ENCODE results near the gene IKZF4. TPM values are rescaled to one million over a fixed set of nuclear protein-coding genes. Genes with fewer than 3 reads are reported as not detected.
"Not testable (repeated sequence)": the region's sequence is repeated elsewhere in the genome, so short reads cannot be mapped to it uniquely, and the experiment has no call there.

IKZF4 gene
- total RNA-seq, 1 experiment from 2014 or later, result 13.9 TPM

DNA sequence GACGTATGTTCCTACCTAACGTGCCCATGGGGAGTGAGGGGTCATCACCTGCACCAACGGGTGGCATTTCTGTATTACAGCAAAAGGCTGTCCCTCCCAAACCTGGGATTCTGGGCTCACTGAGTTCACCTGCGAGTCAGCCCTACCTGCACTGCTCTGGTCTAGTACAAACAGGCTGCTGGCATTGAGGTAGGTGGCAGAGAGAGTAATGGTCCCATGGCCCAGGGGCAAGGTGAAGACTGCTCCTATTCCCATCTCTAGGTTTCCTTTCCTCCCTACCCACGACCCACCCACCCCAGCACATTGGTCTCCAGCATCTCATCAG lies 23.3 kb upstream of the IKZF4 start:
- no peaks in the 10 kb centered on the region for H3K27me3 ChIP-seq (ENCODE audit: insufficient read depth, low read length)
- no peak overlapping the region for H2AK5ac ChIP-seq (ENCODE audit: insufficient read length, low read length)
- TF ChIP-seq, protein P1, sequence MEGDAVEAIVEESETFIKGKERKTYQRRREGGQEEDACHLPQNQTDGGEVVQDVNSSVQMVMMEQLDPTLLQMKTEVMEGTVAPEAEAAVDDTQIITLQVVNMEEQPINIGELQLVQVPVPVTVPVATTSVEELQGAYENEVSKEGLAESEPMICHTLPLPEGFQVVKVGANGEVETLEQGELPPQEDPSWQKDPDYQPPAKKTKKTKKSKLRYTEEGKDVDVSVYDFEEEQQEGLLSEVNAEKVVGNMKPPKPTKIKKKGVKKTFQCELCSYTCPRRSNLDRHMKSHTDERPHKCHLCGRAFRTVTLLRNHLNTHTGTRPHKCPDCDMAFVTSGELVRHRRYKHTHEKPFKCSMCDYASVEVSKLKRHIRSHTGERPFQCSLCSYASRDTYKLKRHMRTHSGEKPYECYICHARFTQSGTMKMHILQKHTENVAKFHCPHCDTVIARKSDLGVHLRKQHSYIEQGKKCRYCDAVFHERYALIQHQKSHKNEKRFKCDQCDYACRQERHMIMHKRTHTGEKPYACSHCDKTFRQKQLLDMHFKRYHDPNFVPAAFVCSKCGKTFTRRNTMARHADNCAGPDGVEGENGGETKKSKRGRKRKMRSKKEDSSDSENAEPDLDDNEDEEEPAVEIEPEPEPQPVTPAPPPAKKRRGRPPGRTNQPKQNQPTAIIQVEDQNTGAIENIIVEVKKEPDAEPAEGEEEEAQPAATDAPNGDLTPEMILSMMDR (conservative IDR thresholded peaks at IDR 0.05), result no peak
- no peak overlapping the region for H2BK20ac ChIP-seq (ENCODE audit: low read depth, low read length, poor library complexity, severe bottlenecking)
- H3K23me2 ChIP-seq (ENCODE audit: insufficient read length, low read depth, low read length, poor library complexity, severe bottlenecking), result peaks cover 8% of the 10 kb centered on the region
- no peak overlapping the region for H3K23ac ChIP-seq (ENCODE audit: insufficient read length, low read depth, low read length)
- DNase-seq, result peak; percentile 41
- no peak overlapping the region for H3K27ac ChIP-seq (ENCODE audit: insufficient read length, low read depth, low read length)
- H4K91ac ChIP-seq (ENCODE audit: insufficient read length, low read depth, low read length), result no peak overlapping the region
- H3K27me3 Mint-ChIP-seq (ENCODE audit: low read depth), result no peaks in the 10 kb centered on the region
- peak overlapping the region; percentile 98 to 99 for H3K4me3 Mint-ChIP-seq
- H3K9me3 Mint-ChIP-seq, result no peaks in the 10 kb centered on the region
- peaks cover 26 to 42% (median 39%) of the 10 kb centered on the region in 3 experiments for H3K36me3 Mint-ChIP-seq (ENCODE audit: insufficient read depth in 1 of 3, low read depth in 3 of 3)
- H3K9ac ChIP-seq (ENCODE audit: extremely low read depth, insufficient read length, low read length), result peak overlapping the region; percentile 82
- no peak overlapping the region for H3K56ac ChIP-seq (ENCODE audit: insufficient read length, low read depth, low read length)
- H3K4ac ChIP-seq (ENCODE audit: low read depth, low read length), result no peak overlapping the region
- no peaks in the 10 kb centered on the region for H3K79me1 ChIP-seq (ENCODE audit: insufficient read depth, low read depth, low read length, poor library complexity, severe bottlenecking)
- H3K18ac ChIP-seq (ENCODE audit: insufficient read length, low read depth, low read length), result peak overlapping the region; percentile 43
- H3K14ac ChIP-seq (ENCODE audit: insufficient read depth, low read length), result peak overlapping the region; percentile 38
- no peaks in the 10 kb centered on the region for H3K79me2 ChIP-seq (ENCODE audit: insufficient read depth, low read length)
- H2BK5ac ChIP-seq (ENCODE audit: insufficient read length, low read length), result no peak overlapping the region
- H3K27ac Mint-ChIP-seq, result peak overlapping the region; percentile 94 to 98 (median 97)
- no peaks in the 10 kb centered on the region for H3K4me1 ChIP-seq (ENCODE audit: insufficient read depth, low read length)
- H2BK12ac ChIP-seq (ENCODE audit: insufficient read length, low read depth, low read length), result no peak overlapping the region
- H4K5ac ChIP-seq (ENCODE audit: insufficient read length, low read depth, low read length), result peak overlapping the region; percentile 15
- no peak overlapping the region for H2BK120ac ChIP-seq (ENCODE audit: low read depth, low read length, poor library complexity, severe bottlenecking)
- peaks cover 6 to 11% of the 10 kb centered on the region in 2 experiments; a peak in 3 of 4 replicates for H3K4me1 Mint-ChIP-seq
- no peak overlapping the region for H3T11ph ChIP-seq (ENCODE audit: low read length)
- no peaks in the 10 kb centered on the region for H3K9me3 ChIP-seq (ENCODE audit: control insufficient read depth, low read depth, low read length)
- peak overlapping the region; percentile 94 for H3K4me2 ChIP-seq (ENCODE audit: insufficient read depth, insufficient read length, low read length)
- no peak overlapping the region for H4K8ac ChIP-seq (replicated peaks; ENCODE audit: insufficient read length, low read depth, low read length)
- H2BK15ac ChIP-seq (ENCODE audit: low read depth, low read length), result no peak overlapping the region
- peak overlapping the region; percentile 3 for H2AFZ ChIP-seq (ENCODE audit: low read length)
- H4K20me1 ChIP-seq (ENCODE audit: control insufficient read depth, insufficient read depth, insufficient read length), result no peaks in the 10 kb centered on the region
- no CpG with 5 or more reads among the region's 5 CpGs for whole genome bisulfite sequencing (ENCODE audit: extremely low coverage, insufficient read length, low lambda C conversion rate)

DNA sequence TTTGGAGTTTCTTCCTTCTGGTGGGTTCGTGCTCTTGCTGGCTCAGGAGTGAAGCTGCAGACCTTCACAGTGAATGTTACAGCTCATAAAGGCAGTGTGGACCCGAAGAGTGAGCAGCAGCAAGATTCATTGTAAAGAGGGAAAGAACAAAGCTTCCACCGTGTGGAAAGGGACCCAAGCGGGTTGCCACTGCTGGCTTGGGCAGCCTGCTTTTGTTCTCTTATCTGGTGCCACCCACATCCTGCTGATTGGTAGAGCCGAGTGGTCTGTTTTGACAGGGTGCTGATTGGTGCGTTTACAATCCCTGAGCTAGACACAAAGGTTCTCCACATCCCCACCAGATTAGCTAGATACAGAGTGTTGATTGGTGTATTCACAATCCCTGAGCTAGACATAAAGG lies 21.3 kb upstream of the IKZF4 start:
- not testable (repeated sequence) for H2BK15ac ChIP-seq (ENCODE audit: low read depth, low read length); H3T11ph ChIP-seq (ENCODE audit: low read length); H3K9me3 ChIP-seq (ENCODE audit: control insufficient read depth, low read depth, low read length); H3K27me3 Mint-ChIP-seq (ENCODE audit: low read depth); H4K20me1 ChIP-seq (ENCODE audit: control insufficient read depth, insufficient read depth, insufficient read length); H3K27me3 ChIP-seq (ENCODE audit: insufficient read depth, low read length); DNase-seq; H2AK5ac ChIP-seq (ENCODE audit: insufficient read length, low read length); H2AFZ ChIP-seq (ENCODE audit: low read length); H3K23me2 ChIP-seq (ENCODE audit: insufficient read length, low read depth, low read length, poor library complexity, severe bottlenecking); H2BK20ac ChIP-seq (ENCODE audit: low read depth, low read length, poor library complexity, severe bottlenecking); H2BK12ac ChIP-seq (ENCODE audit: insufficient read length, low read depth, low read length); H4K8ac ChIP-seq (replicated peaks; ENCODE audit: insufficient read length, low read depth, low read length); H2BK120ac ChIP-seq (ENCODE audit: low read depth, low read length, poor library complexity, severe bottlenecking); H4K91ac ChIP-seq (ENCODE audit: insufficient read length, low read depth, low read length); H4K5ac ChIP-seq (ENCODE audit: insufficient read length, low read depth, low read length); H3K14ac ChIP-seq (ENCODE audit: insufficient read depth, low read length); H3K4me2 ChIP-seq (ENCODE audit: insufficient read depth, insufficient read length, low read length); H3K79me1 ChIP-seq (ENCODE audit: insufficient read depth, low read depth, low read length, poor library complexity, severe bottlenecking); H3K9ac ChIP-seq (ENCODE audit: extremely low read depth, insufficient read length, low read length); H3K9me3 Mint-ChIP-seq; H3K56ac ChIP-seq (ENCODE audit: insufficient read length, low read depth, low read length); H3K23ac ChIP-seq (ENCODE audit: insufficient read length, low read depth, low read length); H3K4me1 ChIP-seq (ENCODE audit: insufficient read depth, low read length); H3K4ac ChIP-seq (ENCODE audit: low read depth, low read length); H2BK5ac ChIP-seq (ENCODE audit: insufficient read length, low read length); H3K18ac ChIP-seq (ENCODE audit: insufficient read length, low read depth, low read length); H3K79me2 ChIP-seq (ENCODE audit: insufficient read depth, low read length); H3K27ac ChIP-seq (ENCODE audit: insufficient read length, low read depth, low read length)
- peak overlapping the region; percentile 68 to 88 (median 71); a peak in 4 of 7 replicates for H3K27ac Mint-ChIP-seq
- WGBS (ENCODE audit: extremely low coverage, insufficient read length, low lambda C conversion rate), result no CpG with 5 or more reads among the region's 6 CpGs
- peak overlapping the region in 1 of 2 experiments; percentile 66; a peak in 2 of 5 replicates for H3K4me3 Mint-ChIP-seq
- H3K36me3 Mint-ChIP-seq (ENCODE audit: insufficient read depth in 1 of 3, low read depth in 3 of 3), result peaks cover 21 to 42% (median 38%) of the 10 kb centered on the region in 3 experiments
- peaks cover 6 to 11% of the 10 kb centered on the region in 2 experiments; a peak in 3 of 4 replicates for H3K4me1 Mint-ChIP-seq
